GM23248 (cell line): Measurements from ENCODE around the gene SNTA1.

Experiments
- EZH2 ChIP-seq: fragments of 200-600 bp; sonication (generic); IDR thresholded peaks from 2 replicates; pipeline ENCODE4 v1.6.1; 2018; ENCODE audit warnings: antibody characterized with exemption, mild to moderate bottlenecking; ENCODE audit not compliant: insufficient read depth, poor library complexity, severe bottlenecking
- EZH2phosphoT487 ChIP-seq: fragments of 200-600 bp; sonication (generic); IDR thresholded peaks from 2 replicates; pipeline ENCODE4 v1.6.1; 2018; ENCODE audit warnings: antibody characterized with exemption, moderate library complexity, mild to moderate bottlenecking, low read depth; ENCODE audit not compliant: insufficient read depth

DNA sequence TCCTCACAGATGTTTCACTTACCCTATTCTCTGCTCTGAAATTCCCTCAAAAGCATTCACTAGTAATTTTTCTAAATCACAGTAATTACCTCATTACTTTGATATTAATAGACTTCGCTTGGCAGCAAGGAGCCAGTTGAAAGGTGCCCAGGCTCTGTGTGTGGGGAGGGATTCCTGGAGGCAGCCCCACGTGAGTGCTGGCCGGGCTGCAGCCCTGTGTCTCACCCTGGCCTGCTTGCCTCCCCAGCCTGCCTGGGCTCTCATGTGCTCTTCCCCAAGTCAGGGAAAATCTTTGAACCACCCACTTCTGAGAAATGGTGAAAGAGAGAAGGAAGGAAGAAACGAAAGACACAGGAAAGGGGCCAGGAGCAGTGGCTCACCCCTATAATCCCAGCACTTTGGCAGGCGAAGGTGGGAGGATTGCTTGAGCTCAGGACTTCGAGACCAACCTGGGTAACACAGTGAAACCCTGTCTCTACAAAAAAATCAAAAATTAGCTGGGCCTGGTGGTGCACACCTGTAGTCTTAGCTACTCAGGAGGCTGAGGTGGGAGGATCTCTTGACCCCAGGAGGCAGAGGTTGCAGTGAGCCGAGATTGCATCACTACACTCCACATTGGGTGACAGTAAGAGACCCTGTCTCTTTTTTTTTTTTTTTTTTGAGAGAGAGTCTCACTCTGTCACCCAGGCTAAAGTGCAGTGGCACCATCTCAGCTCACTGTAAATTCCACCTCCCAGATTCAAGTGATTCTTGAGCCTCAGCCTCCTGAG, 20.0 kb upstream of the SNTA1 start:
- no peak for TF ChIP-seq EZH2
- no peak for TF ChIP-seq EZH2phosphoT487
